Esophagus muscularis mucosa (tissue), 3 donors: ENCODE results near the gene SDC1.
"Not testable (repeated sequence)": the region's sequence is repeated elsewhere in the genome, so short reads cannot be mapped to it uniquely, and the experiment has no call there.

Experiments
- CTCF ChIP-seq, 3 experiments: fragments of 200-600 bp in 2 of 3; fragments of 450-650 bp in 1 of 3; sonication (generic) in 2 of 3; IDR thresholded peaks; one replicate each; pipeline ENCODE4 v1.5.1; 2017 to 2019; ENCODE audit warnings: antibody characterized with exemption in 3 of 3, mild to moderate bottlenecking in 2 of 3, moderate library complexity in 1 of 3
- POLR2A ChIP-seq: fragments of 450-650 bp; IDR thresholded peaks from one replicate; pipeline ENCODE4 v1.6.1; 2017; ENCODE audit warnings: antibody characterized with exemption, moderate library complexity, mild to moderate bottlenecking, low read depth
- POLR2AphosphoS5 ChIP-seq, 2 donors: sonication (generic); formaldehyde crosslinking; IDR thresholded peaks; one replicate each; pipeline ENCODE4 v1.6.1; 2017; ENCODE audit warnings: antibody characterized with exemption in 2 of 2

GRCh38 chr2:20240291-20240690 is 15.4 kb upstream of the SDC1 start:
- not testable (repeated sequence) for TF ChIP-seq CTCF (IDR thresholded peaks at IDR 0.05); POLR2A; POLR2AphosphoS5 (IDR thresholded peaks at IDR 0.05)
